GM10266 (cell line): ENCODE measurements around the gene SLC22A12.

Source experiments
- DNase-seq: peaks from one replicate; pipeline ENCODE4 v3.0.0; 2012; ENCODE audit errors: extremely low spot score
- CTCF ChIP-seq: IDR thresholded peaks from 2 replicates; pipeline ENCODE4 v1.5.1; 2012; ENCODE audit warnings: mild to moderate bottlenecking, low read depth; ENCODE audit not compliant: control insufficient read depth, insufficient read depth; ENCODE audit errors: missing control alignments

SLC22A12 gene

GRCh38 chr11:64632237-64632636 lies 41.2 kb downstream of the SLC22A12 start:
- no peak for DNase-seq
- TF ChIP-seq CTCF, result no peak

DNA sequence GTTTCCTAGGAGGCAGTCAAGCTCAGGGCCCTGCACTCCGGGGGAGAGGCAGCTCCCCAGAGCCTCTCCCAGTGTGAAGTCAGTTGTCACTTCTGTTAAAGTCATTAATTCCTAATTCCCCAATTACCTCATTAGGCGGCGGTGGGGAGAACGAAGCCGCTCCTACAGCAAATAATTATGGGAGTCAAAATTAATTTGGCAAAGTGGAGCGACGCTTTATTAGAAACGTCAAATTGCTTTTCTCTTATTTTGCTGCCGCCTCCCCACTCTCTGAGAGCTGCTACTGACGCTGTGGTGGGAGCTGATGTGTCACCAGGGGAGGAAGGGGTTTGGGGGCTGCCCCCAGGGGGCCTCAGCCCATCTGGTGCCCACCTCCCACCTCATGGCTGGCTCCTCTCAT lies 41.6 kb downstream of the SLC22A12 start:
- TF ChIP-seq CTCF, result no peak
- DNase-seq, result no peak

- TF ChIP-seq CTCF, result no peak
- DNase-seq, result no peak
These were observed 42.6 kb downstream of the SLC22A12 start for GRCh38 chr11:64633555-64634159.

DNA sequence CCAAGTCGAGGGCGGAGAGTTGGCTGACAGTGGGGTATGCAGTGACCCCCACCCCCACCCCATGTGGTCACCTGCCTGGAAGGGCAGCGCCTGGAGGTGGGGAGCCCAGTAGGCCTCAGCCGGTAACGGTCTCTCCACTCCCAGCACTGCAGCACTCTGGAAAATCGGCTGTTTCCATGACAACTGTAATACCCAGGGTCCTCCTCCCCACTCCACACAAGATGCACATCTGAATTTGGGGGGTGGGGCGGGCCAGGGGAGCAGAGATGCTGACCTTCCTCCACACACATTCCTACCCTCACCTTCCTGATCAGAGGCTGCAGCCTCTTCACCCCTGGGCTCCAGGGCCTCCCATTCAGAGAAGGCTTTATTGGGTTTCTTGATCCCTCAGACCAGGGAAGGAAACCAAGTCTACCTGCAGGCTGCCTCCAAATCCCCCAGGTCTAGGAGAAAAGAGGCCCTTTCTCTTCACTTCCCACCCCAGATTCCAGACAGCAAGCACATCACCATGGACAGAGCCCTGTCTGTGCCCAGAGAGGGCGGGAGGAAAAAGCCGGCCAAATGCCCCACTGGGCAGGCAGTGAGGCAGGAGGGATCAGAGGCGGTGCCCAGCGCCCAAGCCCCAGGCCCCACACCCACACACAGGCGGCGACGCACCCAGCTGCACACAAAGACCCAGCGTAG lies 46.5 kb downstream of the SLC22A12 start:
- DNase-seq, result no peak
- no peak for TF ChIP-seq CTCF

DNA sequence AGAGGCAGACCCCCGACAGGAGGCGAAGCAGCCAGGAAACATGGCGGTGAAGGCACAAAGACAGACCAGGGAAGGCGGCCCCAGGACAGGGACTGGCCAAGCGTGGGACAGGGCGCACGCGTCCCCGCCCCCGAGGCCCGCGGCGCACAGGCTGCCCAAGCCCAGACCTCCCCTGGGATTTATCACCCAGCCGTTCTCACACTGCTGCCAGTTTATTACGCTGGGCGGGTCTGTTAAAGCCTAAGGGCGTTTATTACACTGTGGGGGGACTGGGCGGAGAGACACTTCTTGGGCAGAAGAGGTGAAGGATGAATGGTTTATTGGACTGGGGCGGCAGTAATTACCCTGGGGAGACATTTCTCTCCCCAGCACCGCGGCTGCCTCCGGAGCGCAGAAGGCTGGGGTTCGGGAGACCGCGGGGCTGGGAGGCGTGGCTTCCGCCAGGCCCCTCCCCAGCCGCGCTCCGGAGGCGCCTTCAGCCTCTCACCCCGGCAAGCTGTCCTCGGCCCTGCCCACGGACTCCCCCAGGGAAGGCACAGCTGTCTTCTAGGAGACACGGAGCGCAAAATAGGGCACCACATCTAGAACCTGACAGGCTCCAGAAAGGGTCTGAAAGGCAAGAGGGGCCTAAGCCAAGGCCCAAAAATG lies 47.1 kb downstream of the SLC22A12 start:
- TF ChIP-seq CTCF, result no peak
- DNase-seq, result no peak

- DNase-seq, result no peak
- no peak for TF ChIP-seq CTCF
These were observed 47.8 kb downstream of the SLC22A12 start for GRCh38 chr11:64638829-64639228.

DNA sequence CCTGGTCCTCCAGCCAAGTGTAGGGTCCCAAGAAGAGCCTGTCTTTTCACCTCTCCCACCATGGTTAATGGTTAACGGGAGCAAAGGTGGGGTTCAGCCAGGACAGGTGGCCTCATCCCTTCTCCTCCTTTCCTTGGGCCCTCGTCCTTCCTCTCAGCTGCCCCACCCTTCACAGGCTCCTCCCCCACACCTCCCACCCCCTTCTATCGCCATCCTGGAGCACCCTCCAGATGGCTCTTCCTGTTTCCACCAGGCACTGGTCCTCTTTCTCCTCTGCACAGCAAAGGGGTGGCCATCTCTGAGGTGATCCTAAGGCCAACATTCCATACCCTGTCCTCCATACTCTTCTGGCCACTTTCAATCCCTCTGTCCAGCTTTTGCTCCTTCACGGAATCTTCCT lies 48.9 kb downstream of the SLC22A12 start:
- DNase-seq, result no peak
- no peak for TF ChIP-seq CTCF
